Caco-2 (cell line): ENCODE results near the gene TSPAN31. TPM values are rescaled to one million over a fixed set of nuclear protein-coding genes. Genes with fewer than 3 reads are reported as not detected.

Experiments used
- BruUV-seq: library from RNA; stranded (reverse); fragments of 400-500 nt; replicated peaks from 2 replicates; lab custom pipeline; 2021; lab: Mats Ljungman, UMichigan
- CTCF ChIA-PET: fragments of 300-600 bp; sonication (Branson Sonifier 250); formaldehyde crosslinking; loops from one replicate; lab custom pipeline; 2022; ENCODE audit warnings: antibody characterized with exemption; lab: Charles Lee
- POLR2A ChIA-PET: fragments of 300-600 bp; sonication (Branson Sonifier 250); formaldehyde crosslinking; loops from one replicate; lab custom pipeline; 2022; ENCODE audit warnings: antibody characterized with exemption; lab: Charles Lee
- DNase-seq, 2 experiments: peaks; one replicate each; pipeline versions ENCODE4 v3.0.0 to v3.0.0-alpha.2; 2020 to 2022
- H3K27me3 ChIP-seq: replicated peaks from 2 replicates; pipeline ENCODE4 v1.6.0; 2011; ENCODE audit warnings: low read length; ENCODE audit not compliant: control insufficient read depth, insufficient read depth
- H3K36me3 ChIP-seq: 2 replicates; pipeline ENCODE4 v1.5.1; 2011; ENCODE audit warnings: low read length; ENCODE audit not compliant: control insufficient read depth, insufficient read depth
- H3K4me1 ChIP-seq: fragments of 250-450 bp; sonication (Bioruptor Pico); 2 replicates; pipeline ENCODE4 v1.5.1; 2020; ENCODE audit warnings: mild to moderate bottlenecking
- H3K4me3 ChIP-seq: 2 replicates; pipeline ENCODE4 v1.5.1; 2011; ENCODE audit warnings: low read depth, mild to moderate bottlenecking, control low read depth, low read length
- H3K9me3 ChIP-seq: fragments of 250-450 bp; sonication (Bioruptor Pico); 2 replicates; pipeline ENCODE4 v1.5.1; 2020; ENCODE audit warnings: mild to moderate bottlenecking, moderate library complexity
- H3K27ac Mint-ChIP-seq: one replicate; pipeline ENCODE4 v1.8.0; 2022; ENCODE audit warnings: mixed read lengths; ENCODE audit not compliant: unreplicated experiment
- H3K27me3 Mint-ChIP-seq: one replicate; pipeline ENCODE4 v1.8.0; 2022; ENCODE audit warnings: mixed read lengths; ENCODE audit not compliant: insufficient read depth, unreplicated experiment
- H3K36me3 Mint-ChIP-seq: one replicate; pipeline ENCODE4 v1.8.0; 2022; ENCODE audit warnings: mild to moderate bottlenecking, mixed read lengths; ENCODE audit not compliant: insufficient read depth, unreplicated experiment
- H3K4me1 Mint-ChIP-seq: one replicate; pipeline ENCODE4 v1.8.0; 2022; ENCODE audit warnings: low read depth, mixed read lengths; ENCODE audit not compliant: unreplicated experiment
- H3K4me3 Mint-ChIP-seq: one replicate; pipeline ENCODE4 v1.8.0; 2022; ENCODE audit warnings: mild to moderate bottlenecking, moderate library complexity, mixed read lengths; ENCODE audit not compliant: unreplicated experiment
- H3K9me3 Mint-ChIP-seq: one replicate; pipeline ENCODE4 v1.8.0; 2022; ENCODE audit warnings: mixed read lengths; ENCODE audit not compliant: unreplicated experiment
- CTCF ChIP-seq, 2 experiments: fragments of 200-600 bp in 1 of 2; IDR thresholded peaks; 1 replicate in 1 of 2; 2 replicates in 1 of 2; pipeline versions ENCODE4 v1.5.1 to v1.8.0; 2011 to 2022; ENCODE audit warnings: antibody characterized with exemption in 1 of 2, control low read depth in 1 of 2, inconsistent platforms in 1 of 2, low read depth in 1 of 2, low read length in 1 of 2, mild to moderate bottlenecking in 1 of 2, moderate library complexity in 1 of 2; ENCODE audit not compliant: insufficient read depth in 1 of 2, severe bottlenecking in 1 of 2, unreplicated experiment in 1 of 2
- intact Hi-C: fragments of 100-400 bp; cut with micrococcal nuclease; formaldehyde crosslinking; loops from one replicate; pipeline ENCODE4 v1.10.0; 2022; ENCODE audit not compliant: unreplicated experiment
- total RNA-seq: library from RNA; stranded (reverse); gene quantifications from 2 replicates; pipeline ENCODE4 v1.2.3, GENCODE V29; 2022

TSPAN31 gene
- total RNA-seq, 1 experiment from 2014 or later: 23.3 TPM

- intact Hi-C loops: no loop called here
- Histone ChIP-seq H3K9me3 (no peaks in the 10 kb centered on the region), H3K36me3 (peaks cover 3% of the 10 kb centered on the region), H3K27me3 (no peaks in the 10 kb centered on the region), H3K4me1 (peaks cover 9% of the 10 kb centered on the region), H3K4me3 (no peak overlapping the region)
- peaks cover 7% of the 10 kb centered on the region for H3K4me1 Mint-ChIP-seq
- BruUV-seq: no TSS peak
- H3K9me3 Mint-ChIP-seq: no peaks in the 10 kb centered on the region
- ChIA-PET CTCF (interaction anchor here (0.8 kb wide), 1 partner anchor 8 kb away, joined by 3 read pairs; no protein-coding TSS in a partner anchor), POLR2A (no interaction called here)
- no peak overlapping the region for H3K4me3 Mint-ChIP-seq
- no peak for TF ChIP-seq CTCF (IDR thresholded peaks at IDR 0.05; ENCODE audit: insufficient read depth in 1 of 2, low read depth in 1 of 2, low read length in 1 of 2, severe bottlenecking in 1 of 2, unreplicated experiment in 1 of 2)
- DNase-seq: no peak
- H3K27ac Mint-ChIP-seq: no peak overlapping the region
- no peaks in the 10 kb centered on the region for H3K27me3 Mint-ChIP-seq
- H3K36me3 Mint-ChIP-seq: peaks cover 22% of the 10 kb centered on the region
Observed at GRCh38 chr12:57775044-57775443, 30.2 kb downstream of the TSPAN31 start.

- Mint-ChIP-seq H3K27ac (no peak overlapping the region), H3K4me3 (no peak overlapping the region), H3K4me1 (peaks cover under 1% of the 10 kb centered on the region), H3K36me3 (peaks cover 19% of the 10 kb centered on the region), H3K27me3 (no peaks in the 10 kb centered on the region), H3K9me3 (no peaks in the 10 kb centered on the region)
- POLR2A ChIA-PET: no interaction called here
- peak; percentile 21 to 38 for TF ChIP-seq CTCF (IDR thresholded peaks at IDR 0.05; ENCODE audit: insufficient read depth in 1 of 2, low read depth in 1 of 2, low read length in 1 of 2, severe bottlenecking in 1 of 2, unreplicated experiment in 1 of 2)
- intact Hi-C loops: no loop called here
- Histone ChIP-seq H3K27me3 (no peaks in the 10 kb centered on the region), H3K36me3 (peaks cover 1% of the 10 kb centered on the region; the same call in 1 of the 2 replicates), H3K9me3 (no peaks in the 10 kb centered on the region), H3K4me3 (no peak overlapping the region), H3K4me1 (peaks cover 8% of the 10 kb centered on the region)
- BruUV-seq: no TSS peak
- peak in 1 of 2 experiments; percentile 12 for DNase-seq
- CTCF ChIA-PET: no interaction called here
Observed at GRCh38 chr12:57775563-57776246, 30.9 kb downstream of the TSPAN31 start.

GRCh38 chr12:57776247-57776587, 31.4 kb downstream of the TSPAN31 start:
- Mint-ChIP-seq H3K9me3 (no peaks in the 10 kb centered on the region), H3K4me3 (no peak overlapping the region), H3K36me3 (peaks cover 14% of the 10 kb centered on the region), H3K27ac (no peak overlapping the region), H3K4me1 (no peaks in the 10 kb centered on the region), H3K27me3 (no peaks in the 10 kb centered on the region)
- CTCF ChIA-PET: no interaction called here
- H3K27me3 ChIP-seq: no peaks in the 10 kb centered on the region
- intact Hi-C loops: no loop called here
- H3K9me3 ChIP-seq: no peaks in the 10 kb centered on the region
- no peak overlapping the region for H3K4me3 ChIP-seq
- POLR2A ChIA-PET: no interaction called here
- peaks cover 4% of the 10 kb centered on the region; the same call in 1 of the 2 replicates for H3K4me1 ChIP-seq
- no TSS peak for BruUV-seq
- DNase-seq: no peak
- TF ChIP-seq CTCF (IDR thresholded peaks at IDR 0.05; ENCODE audit: insufficient read depth in 1 of 2, low read depth in 1 of 2, low read length in 1 of 2, severe bottlenecking in 1 of 2, unreplicated experiment in 1 of 2): no peak
- no peaks in the 10 kb centered on the region for H3K36me3 ChIP-seq
